HepG2 (cell line): ENCODE results near the gene GRM8. TPM values are rescaled to one million over a fixed set of nuclear protein-coding genes. Genes with fewer than 3 reads are reported as not detected.

ENCODE experiments used
- ARNT2 ChIP-seq: sonication (generic); formaldehyde crosslinking; IDR thresholded peaks from 2 replicates; pipeline ENCODE4 v1.8.0; 2022; ENCODE audit warnings: mild to moderate bottlenecking, low read depth, missing genetic modification reagents, moderate library complexity
- ATF1 ChIP-seq: IDR thresholded peaks from 2 replicates; pipeline ENCODE4 v1.6.1; 2016; ENCODE audit warnings: mild to moderate bottlenecking, control low read depth
- ELF1 ChIP-seq: sonication (generic); formaldehyde crosslinking; IDR thresholded peaks from 2 replicates; pipeline ENCODE4 v1.4.0; 2020; ENCODE audit warnings: missing genetic modification reagents
- MLLT10 ChIP-seq: sonication (generic); formaldehyde crosslinking; IDR thresholded peaks from 2 replicates; pipeline ENCODE4 v1.4.0; 2020; ENCODE audit warnings: missing genetic modification reagents
- NBN ChIP-seq: fragments of 450-650 bp; conservative IDR thresholded peaks from 2 replicates; pipeline ENCODE4 v1.6.1; 2017
- NR2C2 ChIP-seq: sonication (generic); formaldehyde crosslinking; IDR thresholded peaks from 2 replicates; pipeline ENCODE4 v1.4.0; 2020; ENCODE audit warnings: missing genetic modification reagents, mild to moderate bottlenecking, moderate library complexity, borderline replicate concordance
- NR2F6 ChIP-seq, 2 experiments: IDR thresholded peaks; 2 replicates each; pipeline ENCODE4 v1.6.1; 2016; ENCODE audit warnings: antibody characterized with exemption in 1 of 2, mild to moderate bottlenecking in 1 of 2
- PAWR ChIP-seq: sonication (generic); formaldehyde crosslinking; IDR thresholded peaks from 2 replicates; pipeline ENCODE4 v1.4.0; 2020; ENCODE audit warnings: missing genetic modification reagents, mild to moderate bottlenecking, borderline replicate concordance
- POLR2G ChIP-seq: fragments of 200-400 bp; formaldehyde crosslinking; IDR thresholded peaks from 2 replicates; pipeline ENCODE4 v1.6.1; 2018; ENCODE audit warnings: mild to moderate bottlenecking, low read depth, low read length, moderate library complexity
- RBAK ChIP-seq: sonication (generic); formaldehyde crosslinking; IDR thresholded peaks from 2 replicates; pipeline ENCODE4 v1.5.1; 2020; ENCODE audit warnings: mild to moderate bottlenecking, missing genetic modification reagents
- SMARCE1 ChIP-seq: fragments of 450-650 bp; IDR thresholded peaks from 2 replicates; pipeline ENCODE4 v1.6.1; 2017; ENCODE audit warnings: borderline replicate concordance
- SRSF9 ChIP-seq: fragments of 200-400 bp; formaldehyde crosslinking; IDR thresholded peaks from 2 replicates; pipeline ENCODE4 v1.6.1; 2018; ENCODE audit warnings: borderline replicate concordance, mild to moderate bottlenecking, low read depth, low read length; ENCODE audit not compliant: insufficient read depth, poor library complexity, severe bottlenecking
- SYNCRIP ChIP-seq: fragments of 200-400 bp; formaldehyde crosslinking; IDR thresholded peaks from 2 replicates; pipeline ENCODE4 v1.6.1; 2018; ENCODE audit warnings: mild to moderate bottlenecking, low read depth, low read length; ENCODE audit not compliant: insufficient read depth
- TAF15 ChIP-seq: fragments of 200-400 bp; formaldehyde crosslinking; IDR thresholded peaks from one replicate; pipeline ENCODE4 v1.6.1; 2018; ENCODE audit warnings: mild to moderate bottlenecking, low read depth, low read length; ENCODE audit not compliant: poor library complexity, severe bottlenecking
- ZNF350 ChIP-seq: sonication (generic); formaldehyde crosslinking; IDR thresholded peaks from 2 replicates; pipeline ENCODE4 v1.4.0; 2020; ENCODE audit warnings: mild to moderate bottlenecking, low read depth, missing genetic modification reagents, borderline replicate concordance
- ZNF432 ChIP-seq: sonication (generic); formaldehyde crosslinking; IDR thresholded peaks from 2 replicates; pipeline ENCODE4 v1.5.0; 2020; ENCODE audit warnings: missing genetic modification reagents, mild to moderate bottlenecking, borderline replicate concordance
- ZNF468 ChIP-seq: sonication (generic); formaldehyde crosslinking; IDR thresholded peaks from 2 replicates; pipeline ENCODE4 v1.8.0; 2022; ENCODE audit warnings: mild to moderate bottlenecking, moderate library complexity, missing genetic modification reagents
- ZNF496 ChIP-seq: sonication (generic); formaldehyde crosslinking; IDR thresholded peaks from 2 replicates; pipeline ENCODE4 v1.8.1; 2023; ENCODE audit warnings: mild to moderate bottlenecking, moderate library complexity, missing genetic modification reagents; ENCODE audit not compliant: insufficient replicate concordance
- ZNF670 ChIP-seq: sonication (generic); formaldehyde crosslinking; IDR thresholded peaks from 2 replicates; pipeline ENCODE4 v1.8.0; 2022; ENCODE audit warnings: mild to moderate bottlenecking, missing genetic modification reagents, borderline replicate concordance
- polyA plus RNA-seq, 8 experiments: library from polyadenylated mRNA; depleted of rRNA in 3 of 8; stranded (reverse) in 7 of 8; unstranded in 1 of 8; fragments of >200 nt; fragmentation: Illumina TruSeq in 4 of 8; extraction: Trizol in 4 of 8; gene quantifications; 2 replicates each; pipeline versions ENCODE4 v1.2.1 to v1.2.3, GENCODE V29; 2011 to 2016; ENCODE audit warnings: low read depth in 4 of 8, missing spikeins in 1 of 8, mixed read lengths in 1 of 8; ENCODE audit not compliant: insufficient read depth in 1 of 8
- total RNA-seq, 5 experiments: library from RNA; depleted of rRNA; stranded (reverse); fragments of >200 nt; fragmentation: Illumina TruSeq; extraction: Trizol; gene quantifications; 2 replicates each; pipeline ENCODE4 v1.2.3, GENCODE V29; 2016; ENCODE audit warnings: low read depth in 1 of 5
- TF ChIP-seq, protein P1 (sequence below): sonication (generic); formaldehyde crosslinking; IDR thresholded peaks from 2 replicates; pipeline ENCODE4 v1.4.0; 2020; ENCODE audit warnings: mild to moderate bottlenecking, missing genetic modification reagents
- TF ChIP-seq, protein P2 (sequence below): sonication (generic); formaldehyde crosslinking; IDR thresholded peaks from 2 replicates; pipeline ENCODE4 v1.5.0; 2020; ENCODE audit warnings: missing genetic modification reagents
- TF ChIP-seq, protein P3 (sequence below): sonication (generic); formaldehyde crosslinking; IDR thresholded peaks from 2 replicates; pipeline ENCODE4 v1.4.0; 2020; ENCODE audit warnings: missing genetic modification reagents, low read depth, mild to moderate bottlenecking, borderline replicate concordance

Gene GRM8
- total and polyA plus RNA-seq, 2 of the 13 experiments (the other 11 are each of a cell fraction or from before 2014, with no cell fraction given), result not detected

DNA sequence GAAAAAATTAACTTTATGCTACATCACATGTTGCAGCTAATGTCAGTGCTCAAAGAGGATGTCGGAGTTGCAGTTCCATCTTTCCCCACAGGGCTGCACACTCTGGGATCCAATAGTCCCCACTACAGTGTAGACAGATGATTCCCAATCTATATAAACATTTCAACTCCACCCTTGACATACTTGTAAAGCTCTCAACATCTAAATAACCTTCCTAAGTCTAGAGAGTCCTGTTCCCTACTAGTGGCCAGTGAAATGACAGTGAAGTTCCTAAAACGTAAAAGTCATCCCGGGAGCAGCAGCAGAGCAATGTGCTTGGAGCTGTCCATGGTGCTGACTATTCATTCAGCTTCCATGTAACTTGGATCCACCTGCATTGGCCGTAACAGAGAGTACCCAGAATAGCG lies 145.1 kb downstream of the GRM8 start (continued):
- TF ChIP-seq, protein P1, sequence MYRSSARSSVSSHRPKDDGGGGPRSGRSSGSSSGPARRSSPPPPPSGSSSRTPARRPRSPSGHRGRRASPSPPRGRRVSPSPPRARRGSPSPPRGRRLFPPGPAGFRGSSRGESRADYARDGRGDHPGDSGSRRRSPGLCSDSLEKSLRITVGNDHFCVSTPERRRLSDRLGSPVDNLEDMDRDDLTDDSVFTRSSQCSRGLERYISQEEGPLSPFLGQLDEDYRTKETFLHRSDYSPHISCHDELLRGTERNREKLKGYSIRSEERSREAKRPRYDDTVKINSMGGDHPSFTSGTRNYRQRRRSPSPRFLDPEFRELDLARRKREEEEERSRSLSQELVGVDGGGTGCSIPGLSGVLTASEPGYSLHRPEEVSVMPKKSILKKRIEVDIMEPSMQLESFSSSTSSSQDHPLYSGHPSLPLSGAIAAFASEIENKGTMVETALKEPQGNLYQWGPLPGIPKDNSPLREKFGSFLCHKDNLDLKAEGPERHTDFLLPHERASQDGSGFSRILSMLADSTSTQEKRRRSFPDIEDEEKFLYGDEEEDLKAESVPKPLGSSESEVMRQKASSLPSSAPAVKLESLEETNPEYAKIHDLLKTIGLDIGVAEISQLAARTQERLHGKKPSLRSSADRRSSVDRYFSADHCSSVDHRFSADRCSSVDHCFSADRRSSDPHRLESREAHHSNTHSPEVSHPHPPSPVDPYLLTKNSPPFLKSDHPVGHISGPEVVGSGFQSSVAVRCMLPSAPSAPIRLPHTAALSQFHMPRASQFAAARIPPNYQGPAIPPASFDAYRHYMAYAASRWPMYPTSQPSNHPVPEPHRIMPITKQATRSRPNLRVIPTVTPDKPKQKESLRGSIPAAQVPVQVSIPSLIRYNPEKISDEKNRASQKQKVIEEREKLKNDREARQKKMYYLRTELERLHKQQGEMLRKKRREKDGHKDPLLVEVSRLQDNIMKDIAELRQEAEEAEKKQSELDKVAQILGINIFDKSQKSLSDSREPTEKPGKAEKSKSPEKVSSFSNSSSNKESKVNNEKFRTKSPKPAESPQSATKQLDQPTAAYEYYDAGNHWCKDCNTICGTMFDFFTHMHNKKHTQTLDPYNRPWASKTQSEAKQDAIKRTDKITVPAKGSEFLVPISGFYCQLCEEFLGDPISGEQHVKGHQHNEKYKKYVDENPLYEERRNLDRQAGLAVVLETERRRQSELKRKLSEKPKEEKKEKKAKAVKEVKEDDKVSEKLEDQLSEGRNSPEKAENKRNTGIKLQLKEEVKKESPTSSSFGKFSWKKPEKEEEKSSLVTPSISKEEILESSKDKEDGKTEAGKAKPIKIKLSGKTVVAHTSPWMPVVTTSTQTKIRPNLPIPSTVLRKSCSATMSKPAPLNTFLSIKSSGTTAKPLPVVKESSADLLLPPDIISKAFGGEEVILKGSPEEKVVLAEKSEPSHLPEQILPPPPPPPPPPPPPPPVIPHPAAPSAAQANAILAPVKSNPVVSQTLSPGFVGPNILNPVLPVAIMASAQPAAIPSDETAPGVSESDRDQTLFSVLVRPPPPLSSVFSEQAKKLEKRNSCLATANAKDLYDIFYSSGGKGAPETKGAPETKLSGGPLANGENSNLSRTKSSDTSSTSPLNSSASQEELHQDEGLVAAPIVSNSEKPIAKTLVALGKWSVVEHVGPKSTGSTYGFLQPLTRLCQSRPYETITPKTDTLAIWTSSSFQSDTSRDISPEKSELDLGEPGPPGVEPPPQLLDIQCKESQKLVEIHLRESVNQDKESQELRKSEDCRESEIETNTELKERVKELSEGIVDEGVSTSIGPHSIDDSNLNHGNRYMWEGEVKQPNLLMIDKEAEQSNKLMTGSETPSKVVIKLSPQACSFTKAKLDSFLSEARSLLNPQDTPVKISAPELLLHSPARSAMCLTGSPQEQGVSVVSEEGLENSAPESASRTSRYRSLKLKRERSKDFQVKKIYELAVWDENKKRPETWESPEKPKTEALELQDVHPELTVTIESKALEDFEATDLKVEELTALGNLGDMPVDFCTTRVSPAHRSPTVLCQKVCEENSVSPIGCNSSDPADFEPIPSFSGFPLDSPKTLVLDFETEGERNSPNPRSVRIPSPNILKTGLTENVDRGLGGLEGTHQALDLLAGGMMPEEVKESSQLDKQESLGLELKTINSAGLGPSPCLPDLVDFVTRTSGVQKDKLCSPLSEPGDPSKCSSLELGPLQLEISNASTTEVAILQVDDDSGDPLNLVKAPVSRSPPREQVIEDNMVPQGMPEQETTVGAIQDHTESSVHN (CRISPR knock-in tag), result no peak
- TF ChIP-seq NBN (no peak), MLLT10 (no peak), NR2C2 (no peak), ZNF496 (CRISPR knock-in tag) (no peak), SMARCE1 (no peak), ELF1 (no peak), ZNF670 (CRISPR knock-in tag) (no peak), PAWR (CRISPR knock-in tag) (no peak), NR2F6 (IDR thresholded peaks at IDR 0.05) (no peak), NR2F6 (CRISPR knock-in tag; IDR thresholded peaks at IDR 0.05) (no peak), ZNF350 (CRISPR knock-in tag) (no peak), RBAK (CRISPR knock-in tag) (no peak), ATF1 (CRISPR knock-in tag) (no peak), ZNF432 (CRISPR knock-in tag) (no peak), SYNCRIP (no peak), ARNT2 (CRISPR knock-in tag) (peak; percentile 72), POLR2G (no peak), TAF15 (no peak), SRSF9 (no peak), ZNF468 (no peak)
- TF ChIP-seq, protein P2, sequence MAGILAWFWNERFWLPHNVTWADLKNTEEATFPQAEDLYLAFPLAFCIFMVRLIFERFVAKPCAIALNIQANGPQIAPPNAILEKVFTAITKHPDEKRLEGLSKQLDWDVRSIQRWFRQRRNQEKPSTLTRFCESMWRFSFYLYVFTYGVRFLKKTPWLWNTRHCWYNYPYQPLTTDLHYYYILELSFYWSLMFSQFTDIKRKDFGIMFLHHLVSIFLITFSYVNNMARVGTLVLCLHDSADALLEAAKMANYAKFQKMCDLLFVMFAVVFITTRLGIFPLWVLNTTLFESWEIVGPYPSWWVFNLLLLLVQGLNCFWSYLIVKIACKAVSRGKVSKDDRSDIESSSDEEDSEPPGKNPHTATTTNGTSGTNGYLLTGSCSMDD (CRISPR knock-in tag), result no peak
- TF ChIP-seq, protein P3, sequence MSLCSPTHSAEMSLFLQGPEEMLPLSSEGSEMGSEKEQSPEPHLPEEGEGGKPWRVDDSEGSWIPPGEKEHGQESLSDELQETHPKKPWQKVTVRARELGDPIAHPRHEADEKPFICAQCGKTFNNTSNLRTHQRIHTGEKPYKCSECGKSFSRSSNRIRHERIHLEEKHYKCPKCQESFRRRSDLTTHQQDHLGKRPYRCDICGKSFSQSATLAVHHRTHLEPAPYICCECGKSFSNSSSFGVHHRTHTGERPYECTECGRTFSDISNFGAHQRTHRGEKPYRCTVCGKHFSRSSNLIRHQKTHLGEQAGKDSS, result 0 out of 2 replicates have a peak, but pooled peaks have one; percentile 32
